Urinary bladder (tissue), 4 donors: Measurements from ENCODE around the gene WDR13. TPM values are rescaled to one million over a fixed set of nuclear protein-coding genes. Genes with fewer than 3 reads are reported as not detected.

Experiments used
- DNase-seq: peaks from one replicate; pipeline ENCODE4 v3.0.0-alpha.2; 2015; ENCODE audit errors: extremely low spot score
- H3K27ac ChIP-seq: one replicate; pipeline ENCODE4 v1.5.1; 2013; ENCODE audit warnings: low read depth, mild to moderate bottlenecking, moderate library complexity
- H3K36me3 ChIP-seq: one replicate; pipeline ENCODE4 v1.6.1; 2013; ENCODE audit warnings: mild to moderate bottlenecking, moderate library complexity; ENCODE audit not compliant: insufficient read depth
- H3K4me1 ChIP-seq: one replicate; pipeline ENCODE4 v1.6.1; 2013; ENCODE audit warnings: mild to moderate bottlenecking, moderate library complexity; ENCODE audit not compliant: insufficient read depth
- H3K4me3 ChIP-seq: one replicate; pipeline ENCODE4 v1.5.1; 2013; ENCODE audit warnings: low read depth, low read length
- whole genome bisulfite sequencing: extraction: QIAGEN DNeasy Blood & Tissue Kit; methylation state at CpG from one replicate; pipeline ENCODE4 v1.1.7; 2013; 5-methylcytosine and 5-hydroxymethylcytosine counted together
- polyA plus RNA-seq: library from polyadenylated mRNA; stranded (reverse); fragments of 200-250 nt; gene quantifications from one replicate; pipeline ENCODE4 v1.2.3, GENCODE V29; 2013
- total RNA-seq: library from RNA; depleted of rRNA; stranded (reverse); fragments of >200 nt; gene quantifications from one replicate; pipeline ENCODE4 v1.2.3, GENCODE V29; 2014
- donor health status: healthy with polysubstance abuse.
- donor health status: healthy.

Gene WDR13
- total and polyA plus RNA-seq, 2 donors, result 55.0 to 134 TPM

GRCh38 chrX:48579259-48579658 is 18.0 kb upstream of the WDR13 start:
- H3K36me3 ChIP-seq, result peaks cover 6% of the 10 kb centered on the region
- no peak overlapping the region for H3K27ac ChIP-seq
- no peaks in the 10 kb centered on the region for H3K4me1 ChIP-seq
- H3K4me3 ChIP-seq, result no peak overlapping the region
- DNase-seq, result no peak
- WGBS, result 82% methylated on average over 3 of the region's 3 CpGs

- WGBS, result 70% methylated on average over 1 of the region's 1 CpG
- Histone ChIP-seq H3K27ac (no peak overlapping the region), H3K36me3 (peaks cover 4% of the 10 kb centered on the region), H3K4me3 (no peak overlapping the region), H3K4me1 (no peaks in the 10 kb centered on the region)
- DNase-seq, result no peak
Observed at GRCh38 chrX:48580662-48581061, 16.6 kb upstream of the WDR13 start.

DNA sequence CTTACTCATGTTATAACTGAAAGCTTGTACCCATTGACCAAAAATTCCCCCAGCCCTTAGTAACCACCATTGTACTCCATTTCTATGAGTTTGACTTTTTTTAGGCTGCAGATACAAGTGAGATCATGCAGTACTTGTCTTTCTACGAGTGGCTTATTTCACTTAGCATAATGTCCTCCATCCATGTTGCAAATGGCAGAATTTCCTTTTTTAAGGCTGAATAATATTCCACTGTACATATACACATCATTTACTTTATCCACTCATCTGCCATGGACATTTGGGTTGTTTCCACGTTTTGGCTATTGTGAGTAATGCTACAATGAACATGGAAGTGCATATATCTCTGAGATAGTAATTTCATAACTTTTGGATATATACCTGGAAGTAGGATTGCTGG is 12.6 kb upstream of the WDR13 start:
- Histone ChIP-seq H3K27ac (no peak overlapping the region), H3K4me1 (no peaks in the 10 kb centered on the region), H3K36me3 (no peaks in the 10 kb centered on the region), H3K4me3 (no peak overlapping the region)
- no peak for DNase-seq
- 50% methylated on average over 2 of the region's 2 CpGs for WGBS

DNA sequence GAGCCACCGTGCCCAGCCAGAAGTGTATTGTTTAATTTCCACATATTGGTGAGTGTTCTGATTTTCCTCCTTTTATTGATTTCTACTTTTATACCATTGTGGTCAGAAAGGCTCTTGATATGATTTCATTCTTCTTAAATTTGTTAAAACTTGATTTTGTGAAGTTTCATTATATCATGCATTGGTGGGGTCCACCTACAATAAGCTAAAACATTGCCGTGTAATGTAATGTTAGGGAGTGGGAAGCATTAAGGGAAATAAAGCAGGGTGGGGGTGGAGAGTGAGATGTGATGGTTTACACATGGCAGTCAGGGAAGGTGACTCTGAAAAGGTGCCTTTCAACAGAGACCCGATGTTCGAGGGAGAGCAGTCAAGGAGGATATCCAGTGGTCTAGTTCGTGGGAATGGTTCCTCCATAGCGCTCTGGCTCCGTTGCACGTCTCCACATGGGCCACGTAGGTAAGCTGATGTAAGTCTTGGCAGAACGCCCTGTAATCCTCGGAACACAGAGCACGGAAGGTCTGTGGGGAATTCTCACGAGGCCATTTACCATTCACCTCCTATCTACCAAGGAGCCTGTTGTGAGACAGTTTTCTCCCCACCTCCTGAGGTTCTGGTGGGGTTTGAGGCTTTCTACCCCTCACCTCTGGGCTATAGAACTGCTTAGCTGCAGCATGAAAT is 7.7 kb upstream of the WDR13 start:
- Histone ChIP-seq H3K4me3 (no peak overlapping the region), H3K27ac (no peak overlapping the region), H3K36me3 (no peaks in the 10 kb centered on the region), H3K4me1 (no peaks in the 10 kb centered on the region)
- WGBS, result 43% methylated on average over 13 of the region's 13 CpGs
- no peak for DNase-seq

DNA sequence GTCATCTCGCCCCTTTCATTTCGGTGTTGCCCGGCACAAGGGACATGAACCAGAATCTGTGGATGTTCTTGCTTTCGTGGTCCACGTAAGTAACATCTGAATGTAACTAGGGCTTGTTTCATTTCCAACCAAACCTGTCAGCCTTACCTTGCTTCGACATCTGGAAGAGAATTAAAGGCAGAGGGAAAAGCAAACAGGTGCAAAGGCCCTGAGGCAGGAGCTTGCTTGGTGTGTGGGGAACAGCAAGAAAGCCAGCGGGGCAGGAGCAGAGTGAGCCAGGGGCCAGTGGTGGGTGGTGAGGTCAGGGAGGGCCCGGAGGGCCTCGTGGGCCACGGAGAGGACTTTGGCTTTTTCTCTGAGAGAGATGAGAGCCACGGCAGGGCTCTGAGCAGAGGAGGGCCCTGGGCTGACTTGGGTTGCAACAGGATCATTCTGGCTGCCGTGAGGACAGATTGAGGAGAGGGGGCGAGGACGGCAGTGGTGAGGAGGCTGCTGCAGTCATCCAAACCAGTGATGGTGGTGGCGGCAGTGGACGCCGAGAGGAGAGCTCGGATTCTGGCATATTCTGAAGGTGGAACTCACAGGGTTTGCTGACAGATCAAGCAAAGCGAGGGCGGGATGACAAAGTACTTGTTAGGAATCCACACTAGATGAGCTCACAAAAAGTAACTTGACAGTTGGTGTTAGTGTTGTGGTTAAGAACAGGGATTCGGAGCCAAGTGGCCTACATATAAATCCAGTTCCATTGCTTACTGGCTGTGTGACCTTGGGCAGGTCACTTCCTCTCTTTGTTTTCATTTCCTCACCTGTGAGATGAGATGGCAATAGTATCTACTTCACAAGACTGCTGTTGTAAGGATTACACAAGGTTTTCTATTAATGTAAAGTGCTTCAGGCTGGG is 6.8 kb upstream of the WDR13 start:
- DNase-seq, result no peak
- H3K27ac ChIP-seq, result no peak overlapping the region
- WGBS, result 90% methylated on average over 21 of the region's 21 CpGs
- H3K36me3 ChIP-seq, result no peaks in the 10 kb centered on the region
- no peaks in the 10 kb centered on the region for H3K4me1 ChIP-seq
- no peak overlapping the region for H3K4me3 ChIP-seq

- Histone ChIP-seq H3K27ac (no peak overlapping the region), H3K4me3 (no peak overlapping the region), H3K4me1 (no peaks in the 10 kb centered on the region), H3K36me3 (no peaks in the 10 kb centered on the region)
- no peak for DNase-seq
- WGBS, result 67% methylated on average over 9 of the region's 9 CpGs
Observed at GRCh38 chrX:48591255-48591791, 6.0 kb upstream of the WDR13 start.

GRCh38 chrX:48592971-48593370 is 4.3 kb upstream of the WDR13 start:
- no peaks in the 10 kb centered on the region for H3K36me3 ChIP-seq
- DNase-seq, result no peak
- WGBS, result 80% methylated on average over 5 of the region's 5 CpGs
- no peak overlapping the region for H3K27ac ChIP-seq
- H3K4me3 ChIP-seq, result no peak overlapping the region
- no peaks in the 10 kb centered on the region for H3K4me1 ChIP-seq

DNA sequence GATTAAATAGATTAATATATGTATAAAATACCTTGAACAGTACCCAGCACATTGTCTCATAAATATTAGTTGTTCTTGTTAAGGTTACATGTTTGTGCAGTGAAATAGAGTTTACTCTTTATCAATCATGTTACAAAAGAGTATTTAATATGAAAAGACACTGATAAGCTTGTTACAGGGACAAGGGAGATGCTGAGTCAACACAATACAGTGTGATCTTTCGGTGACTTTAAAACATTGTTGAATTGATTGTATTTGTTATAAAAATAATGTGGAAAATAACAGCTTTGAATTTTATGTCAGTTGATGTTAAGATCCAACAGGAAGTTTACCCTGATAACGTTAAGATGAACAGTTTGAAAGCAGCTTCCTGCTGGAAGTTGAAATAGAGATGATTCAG is 1.4 kb upstream of the WDR13 start:
- WGBS, result 42% methylated on average over 2 of the region's 2 CpGs
- no peak for DNase-seq
- Histone ChIP-seq H3K4me3 (no peak overlapping the region), H3K4me1 (no peaks in the 10 kb centered on the region), H3K27ac (no peak overlapping the region), H3K36me3 (peaks cover 3% of the 10 kb centered on the region)

GRCh38 chrX:48598614-48599013 is 1.3 kb downstream of the WDR13 start:
- H3K36me3 ChIP-seq, result peaks cover 5% of the 10 kb centered on the region
- no peak overlapping the region for H3K27ac ChIP-seq
- no peak overlapping the region for H3K4me3 ChIP-seq
- DNase-seq, result no peak
- WGBS, result 89% methylated on average over 24 of the region's 25 CpGs
- no peaks in the 10 kb centered on the region for H3K4me1 ChIP-seq

- H3K4me3 ChIP-seq, result no peak overlapping the region
- H3K36me3 ChIP-seq, result peaks cover 5% of the 10 kb centered on the region
- WGBS, result 94% methylated on average over 20 of the region's 20 CpGs
- DNase-seq, result no peak
- H3K27ac ChIP-seq, result no peak overlapping the region
- H3K4me1 ChIP-seq, result no peaks in the 10 kb centered on the region
Observed at GRCh38 chrX:48599341-48599740, 2.0 kb downstream of the WDR13 start.

DNA sequence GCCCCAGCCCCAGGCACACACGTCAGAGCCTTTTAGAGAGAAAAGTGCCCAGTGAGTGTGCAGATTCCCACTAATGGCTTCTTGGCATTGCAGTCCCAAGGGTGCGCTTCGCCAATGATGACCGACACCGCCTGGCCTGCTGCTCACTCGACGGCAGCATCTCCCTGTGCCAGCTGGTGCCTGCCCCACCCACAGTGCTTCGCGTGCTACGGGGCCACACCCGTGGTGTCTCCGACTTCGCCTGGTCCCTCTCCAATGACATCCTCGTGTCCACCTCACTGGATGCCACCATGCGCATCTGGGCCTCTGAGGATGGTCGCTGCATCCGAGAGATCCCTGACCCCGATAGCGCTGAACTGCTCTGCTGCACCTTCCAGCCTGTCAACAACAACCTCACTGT is 2.9 kb downstream of the WDR13 start:
- WGBS, result 91% methylated on average over 19 of the region's 19 CpGs
- DNase-seq, result no peak
- no peaks in the 10 kb centered on the region for H3K4me1 ChIP-seq
- no peak overlapping the region for H3K4me3 ChIP-seq
- H3K27ac ChIP-seq, result no peak overlapping the region
- peaks cover 5% of the 10 kb centered on the region for H3K36me3 ChIP-seq

GRCh38 chrX:48601741-48602394 is 4.6 kb downstream of the WDR13 start:
- Histone ChIP-seq H3K4me1 (no peaks in the 10 kb centered on the region), H3K36me3 (peaks cover 5% of the 10 kb centered on the region), H3K27ac (no peak overlapping the region), H3K4me3 (no peak overlapping the region)
- 77% methylated on average over 17 of the region's 17 CpGs for WGBS
- no peak for DNase-seq

GRCh38 chrX:48604701-48605100 is 7.4 kb downstream of the WDR13 start:
- WGBS, result 94% methylated on average over 16 of the region's 16 CpGs
- Histone ChIP-seq H3K4me3 (no peak overlapping the region), H3K36me3 (peaks cover 5% of the 10 kb centered on the region), H3K27ac (no peak overlapping the region), H3K4me1 (no peaks in the 10 kb centered on the region)
- DNase-seq, result no peak
